ENCODE measurements around the gene ARFGAP3.

Gene ARFGAP3

DNA sequence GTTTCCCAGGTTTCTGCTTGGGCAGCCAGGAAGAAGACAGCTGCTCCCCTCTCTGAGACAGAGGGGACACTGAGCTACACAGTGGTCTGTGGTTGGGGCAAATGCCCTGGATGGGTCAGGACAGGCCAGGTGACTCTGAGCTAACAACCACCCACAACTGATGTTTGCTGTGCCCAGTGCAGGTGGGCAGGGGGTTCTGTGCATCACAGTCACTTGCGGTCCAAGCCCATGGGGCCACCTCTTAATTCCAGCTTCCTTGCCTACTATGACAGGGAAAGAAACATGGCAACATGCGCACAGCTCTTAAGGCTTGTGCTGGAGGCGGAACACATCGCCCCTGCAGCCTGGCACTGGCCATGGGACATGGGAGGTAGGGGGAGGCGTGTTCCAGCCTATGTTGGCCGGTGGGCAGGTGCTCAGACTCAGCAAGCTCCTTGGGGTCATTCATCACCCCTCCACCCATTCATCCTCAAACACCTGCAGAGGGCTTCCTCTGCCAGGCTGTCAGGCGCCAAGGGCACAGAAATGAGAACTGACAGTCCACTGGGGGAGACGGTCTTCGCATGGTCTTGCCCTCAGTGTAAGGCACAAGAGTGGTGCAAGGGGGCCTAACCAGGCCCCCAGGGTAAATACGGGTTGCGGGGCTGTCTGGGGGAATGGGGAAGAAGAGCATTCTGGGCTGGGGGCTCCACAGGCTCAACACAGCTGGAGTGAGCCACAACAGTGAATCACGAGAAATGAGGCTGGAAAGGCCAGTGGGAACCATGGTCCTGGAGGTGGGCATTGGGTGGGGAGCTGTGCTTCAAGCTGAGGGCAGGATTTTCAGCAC is 55.6 kb downstream of the ARFGAP3 start:
- TF ChIP-seq, protein P1, sequence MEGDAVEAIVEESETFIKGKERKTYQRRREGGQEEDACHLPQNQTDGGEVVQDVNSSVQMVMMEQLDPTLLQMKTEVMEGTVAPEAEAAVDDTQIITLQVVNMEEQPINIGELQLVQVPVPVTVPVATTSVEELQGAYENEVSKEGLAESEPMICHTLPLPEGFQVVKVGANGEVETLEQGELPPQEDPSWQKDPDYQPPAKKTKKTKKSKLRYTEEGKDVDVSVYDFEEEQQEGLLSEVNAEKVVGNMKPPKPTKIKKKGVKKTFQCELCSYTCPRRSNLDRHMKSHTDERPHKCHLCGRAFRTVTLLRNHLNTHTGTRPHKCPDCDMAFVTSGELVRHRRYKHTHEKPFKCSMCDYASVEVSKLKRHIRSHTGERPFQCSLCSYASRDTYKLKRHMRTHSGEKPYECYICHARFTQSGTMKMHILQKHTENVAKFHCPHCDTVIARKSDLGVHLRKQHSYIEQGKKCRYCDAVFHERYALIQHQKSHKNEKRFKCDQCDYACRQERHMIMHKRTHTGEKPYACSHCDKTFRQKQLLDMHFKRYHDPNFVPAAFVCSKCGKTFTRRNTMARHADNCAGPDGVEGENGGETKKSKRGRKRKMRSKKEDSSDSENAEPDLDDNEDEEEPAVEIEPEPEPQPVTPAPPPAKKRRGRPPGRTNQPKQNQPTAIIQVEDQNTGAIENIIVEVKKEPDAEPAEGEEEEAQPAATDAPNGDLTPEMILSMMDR (IDR thresholded peaks at IDR 0.05; ENCODE audit: low read depth, low read length, missing control alignments), result no peak
- DNase-seq (ENCODE audit: low read depth), result no peak
- no peak overlapping the region for H3K4me3 ChIP-seq (ENCODE audit: low read depth, low read length)
- in situ Hi-C loops (cut with HindIII; ENCODE audit: low sequenced_read_pairs), result no loop called here

DNA sequence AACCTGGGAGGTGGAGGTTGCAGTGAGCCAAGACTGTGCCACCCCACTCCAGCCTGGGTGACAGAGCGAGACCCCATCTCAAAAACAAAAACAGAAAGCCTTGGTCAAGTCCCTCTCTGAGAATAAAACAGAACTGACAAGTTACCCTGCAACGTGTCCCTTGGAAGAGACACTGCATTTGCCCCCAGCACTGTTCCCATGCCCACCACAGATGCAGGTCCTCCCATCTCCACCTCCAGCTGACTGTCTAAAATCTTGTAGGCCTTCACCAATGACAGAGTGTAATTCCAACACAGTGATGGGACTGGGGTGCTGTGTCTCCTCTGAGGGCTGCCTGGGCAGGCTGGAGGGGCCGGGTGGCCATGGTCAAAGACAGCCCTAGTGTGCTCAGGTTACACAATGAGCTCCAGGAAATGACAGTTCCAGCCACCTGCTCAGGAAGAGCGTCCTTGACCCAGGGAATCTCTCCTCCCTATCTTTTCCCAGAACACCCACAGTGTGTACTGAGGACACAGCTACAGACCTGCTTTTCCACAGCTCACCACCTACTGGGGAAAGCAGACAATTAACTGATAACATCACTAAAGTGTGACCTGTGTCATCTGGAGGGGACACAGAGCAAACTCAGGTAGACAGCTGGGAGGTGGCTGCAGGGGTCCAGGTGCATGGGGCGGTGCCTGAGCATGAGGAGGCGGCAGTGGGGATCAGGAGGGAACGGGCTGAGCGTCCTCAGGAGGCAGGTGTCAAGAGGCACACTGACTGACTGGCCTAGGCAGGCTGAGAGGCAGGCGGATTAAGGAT is 56.4 kb downstream of the ARFGAP3 start:
- TF ChIP-seq, protein P1 (IDR thresholded peaks at IDR 0.05; ENCODE audit: low read depth, low read length, missing control alignments), result no peak
- H3K4me3 ChIP-seq (ENCODE audit: low read depth, low read length), result no peak overlapping the region
- in situ Hi-C loops (cut with HindIII; ENCODE audit: low sequenced_read_pairs), result no loop called here
- DNase-seq (ENCODE audit: low read depth), result no peak

DNA sequence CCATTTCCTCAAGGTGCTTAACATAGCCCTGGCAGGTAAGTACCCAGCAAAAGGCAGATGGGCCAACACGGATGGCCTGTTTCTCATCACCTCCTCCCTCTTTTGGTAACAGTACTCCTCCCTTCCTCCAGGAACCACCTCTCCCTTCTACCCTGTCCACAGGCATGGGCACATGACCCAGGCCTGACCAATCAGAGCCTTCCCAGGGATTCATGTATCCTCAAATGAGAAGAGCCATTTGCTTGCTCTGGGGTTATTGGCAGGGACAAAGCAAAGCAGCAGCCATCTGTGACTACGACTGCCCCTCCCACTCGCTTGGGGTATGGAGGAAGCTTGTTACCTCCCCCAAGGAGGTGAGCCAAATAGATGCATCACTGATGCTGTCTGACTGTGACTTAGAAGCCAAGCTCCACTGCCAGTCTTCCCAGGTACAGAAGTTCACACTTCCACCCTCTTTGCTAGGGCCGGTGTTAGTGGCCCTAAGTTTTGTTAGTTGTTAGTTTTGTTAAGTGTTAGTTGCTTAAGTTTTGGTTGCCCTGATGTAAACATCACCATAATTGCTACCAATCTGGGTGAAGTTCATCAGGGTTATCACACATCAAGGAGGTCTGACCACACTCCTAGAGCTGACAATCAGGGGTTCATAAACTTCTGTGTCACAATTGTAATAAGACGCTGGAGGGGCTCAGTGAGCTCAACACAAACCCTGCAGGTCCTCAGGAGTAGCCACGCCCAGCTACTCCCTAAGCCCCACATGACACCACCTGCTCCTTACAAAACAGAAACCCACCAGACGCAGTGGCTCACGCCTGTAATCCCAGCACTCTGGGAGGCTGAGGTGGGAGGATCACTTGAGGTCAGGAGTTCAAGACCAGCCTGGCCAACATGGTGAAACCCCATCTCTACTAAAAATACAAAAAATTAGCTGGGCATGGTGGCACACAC is 57.3 kb downstream of the ARFGAP3 start:
- TF ChIP-seq, protein P1 (IDR thresholded peaks at IDR 0.05; ENCODE audit: low read depth, low read length, missing control alignments), result no peak
- in situ Hi-C loops (cut with HindIII; ENCODE audit: low sequenced_read_pairs), result no loop called here
- no peak for DNase-seq (ENCODE audit: low read depth)
- no peak overlapping the region for H3K4me3 ChIP-seq (ENCODE audit: low read depth, low read length)

DNA sequence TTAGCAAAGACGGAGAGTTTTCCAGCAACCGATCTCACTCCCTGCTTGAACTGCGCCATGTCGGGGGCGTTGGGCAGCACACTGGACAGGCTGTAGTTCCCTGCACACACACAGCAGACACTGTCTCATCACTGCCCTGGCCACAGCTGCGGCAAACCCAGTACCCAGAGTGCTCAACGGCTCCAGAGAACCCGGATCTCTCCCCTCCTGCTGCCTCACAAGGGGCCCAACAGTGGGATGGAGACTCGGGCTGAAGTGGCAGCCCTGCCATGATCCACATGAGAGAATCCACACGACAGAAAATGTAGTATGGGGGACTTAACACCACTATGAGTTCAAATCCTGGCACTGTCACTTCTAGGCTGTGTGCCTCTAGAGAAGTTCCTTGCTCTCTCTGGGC is 58.0 kb downstream of the ARFGAP3 start:
- no peak for DNase-seq (ENCODE audit: low read depth)
- TF ChIP-seq, protein P1 (IDR thresholded peaks at IDR 0.05; ENCODE audit: low read depth, low read length, missing control alignments), result no peak
- in situ Hi-C loops (cut with HindIII; ENCODE audit: low sequenced_read_pairs), result no loop called here
- no peak overlapping the region for H3K4me3 ChIP-seq (ENCODE audit: low read depth, low read length)

DNA sequence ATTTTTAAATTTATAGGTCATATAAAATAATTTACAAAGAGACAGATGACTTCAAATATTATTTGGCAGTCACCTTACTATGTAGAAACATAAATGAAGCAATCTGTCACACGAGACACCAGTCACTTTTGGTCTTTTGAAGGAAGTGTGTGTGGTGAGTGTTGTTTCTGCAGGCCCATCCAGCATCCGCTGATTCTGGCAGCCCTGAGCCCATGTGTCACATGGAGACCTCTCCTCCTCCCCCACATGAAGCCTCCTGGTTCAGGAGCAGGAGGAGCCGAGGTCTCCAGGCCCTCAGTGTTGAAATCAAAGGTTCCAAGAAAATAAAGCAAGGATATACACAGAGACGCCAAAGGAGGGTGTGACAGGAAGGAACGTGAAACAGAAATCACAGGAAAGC is 60.1 kb downstream of the ARFGAP3 start:
- TF ChIP-seq, protein P1 (IDR thresholded peaks at IDR 0.05; ENCODE audit: low read depth, low read length, missing control alignments), result no peak
- in situ Hi-C loops (cut with HindIII; ENCODE audit: low sequenced_read_pairs), result no loop called here
- DNase-seq (ENCODE audit: low read depth), result no peak
- H3K4me3 ChIP-seq (ENCODE audit: low read depth, low read length), result no peak overlapping the region

DNA sequence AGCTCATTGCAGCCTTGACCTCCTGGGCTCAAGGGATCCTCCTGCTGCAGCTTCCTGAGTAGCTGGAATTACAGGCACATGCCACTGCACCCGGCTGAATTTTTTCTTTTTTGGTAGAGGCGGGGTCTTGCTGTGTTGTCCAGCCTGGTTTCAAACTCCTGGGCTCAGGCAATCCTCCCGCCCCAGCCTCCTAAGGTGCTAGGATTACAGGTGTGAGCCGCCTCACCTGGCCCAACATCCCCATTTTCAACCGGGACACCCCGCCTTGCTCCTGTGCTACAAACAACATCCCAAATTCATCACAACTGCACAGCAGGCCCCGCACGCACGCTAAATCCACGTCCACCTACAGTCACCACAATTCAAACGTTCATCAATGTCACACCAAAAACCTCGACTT is 61.0 kb downstream of the ARFGAP3 start:
- TF ChIP-seq, protein P1 (IDR thresholded peaks at IDR 0.05; ENCODE audit: low read depth, low read length, missing control alignments), result no peak
- no peak for DNase-seq (ENCODE audit: low read depth)
- no peak overlapping the region for H3K4me3 ChIP-seq (ENCODE audit: low read depth, low read length)
- in situ Hi-C loops (cut with HindIII; ENCODE audit: low sequenced_read_pairs), result no loop called here

All from astrocyte of the cerebellum (primary cell).